Endothelial cell of umbilical vein (primary cell): ENCODE results near the gene RASSF5. TPM values are rescaled to one million over a fixed set of nuclear protein-coding genes. Genes with fewer than 3 reads are reported as not detected.

Experiments used
- BruUV-seq: library from RNA; stranded (reverse); fragments of 400-500 nt; replicated peaks from 2 replicates; lab custom pipeline; 2021; lab: Mats Ljungman, UMichigan
- CTCF ChIA-PET: fragments of 300-600, 350-600 bp; sonication (Branson Sonifier 250); formaldehyde crosslinking; loops from one replicate; lab custom pipeline; 2021; ENCODE audit warnings: antibody characterized with exemption, inconsistent platforms; lab: Charles Lee
- POLR2A ChIA-PET: fragments of 300-600, 350-600 bp; sonication (Branson Sonifier 250); formaldehyde crosslinking; loops from one replicate; lab custom pipeline; 2021; ENCODE audit warnings: antibody characterized with exemption, inconsistent platforms; lab: Charles Lee
- DNase-seq: peaks from one replicate; pipeline ENCODE4 v3.0.0-alpha.2; 2011; ENCODE audit warnings: low read depth, low spot score
- FAIRE-seq: peaks from 2 replicates; lab custom pipeline; 2011; peaks lifted over from hg19 to GRCh38; lab: Jason Lieb, UNC
- H2AFZ ChIP-seq: 2 replicates; pipeline ENCODE4 v1.6.0; 2012; ENCODE audit warnings: low read depth, low read length, control low read depth, inconsistent platforms
- H3K27ac ChIP-seq: 2 replicates; pipeline ENCODE4 v1.5.1; 2011; ENCODE audit warnings: low read depth, mild to moderate bottlenecking, control low read depth, low read length, moderate library complexity; ENCODE audit not compliant: insufficient read depth
- H3K27me3 ChIP-seq, 2 experiments: 2 replicates each; pipeline versions ENCODE4 v1.6.0 to v1.6.1; 2011; ENCODE audit warnings: low read length in 2 of 2, mixed read lengths in 1 of 2; ENCODE audit not compliant: control insufficient read depth in 2 of 2, insufficient read depth in 2 of 2
- H3K36me3 ChIP-seq, 2 experiments: 2 replicates in 1 of 2; 3 replicates in 1 of 2; pipeline ENCODE4 v1.5.1; 2011; ENCODE audit warnings: low read length in 2 of 2, mild to moderate bottlenecking in 1 of 2, moderate library complexity in 1 of 2; ENCODE audit not compliant: control insufficient read depth in 2 of 2, insufficient read depth in 2 of 2; ENCODE audit errors: extremely low read depth in 1 of 2
- H3K4me1 ChIP-seq: 3 replicates; pipeline ENCODE4 v1.5.1; 2011; ENCODE audit warnings: mild to moderate bottlenecking, low read length; ENCODE audit not compliant: control insufficient read depth, insufficient read depth; ENCODE audit errors: extremely low read depth
- H3K4me2 ChIP-seq: 2 replicates; pipeline ENCODE4 v1.6.1; 2011; ENCODE audit warnings: low read length, control low read depth, mixed read lengths; ENCODE audit not compliant: insufficient read depth
- H3K4me3 ChIP-seq, 3 experiments: fragments of 200-600 bp in 1 of 3; sonication (generic), shearing (Covaris generic) in 1 of 3; replicated peaks in 1 of 3; 2 replicates each; pipeline ENCODE4 v1.5.1; 2011 to 2016; ENCODE audit warnings: control low read depth in 3 of 3, low read length in 3 of 3, mild to moderate bottlenecking in 2 of 3, inconsistent platforms in 1 of 3, low read depth in 1 of 3, moderate library complexity in 1 of 3; ENCODE audit not compliant: insufficient read depth in 1 of 3
- H3K79me2 ChIP-seq: 2 replicates; pipeline ENCODE4 v1.6.0; 2012; ENCODE audit warnings: low read length, inconsistent platforms; ENCODE audit not compliant: control insufficient read depth, insufficient read depth
- H3K9ac ChIP-seq: replicated peaks from 2 replicates; pipeline ENCODE3; 2011; ENCODE audit warnings: low read length, control low read depth; ENCODE audit not compliant: insufficient read depth; ENCODE audit errors: extremely low read depth
- H3K9me1 ChIP-seq: replicated peaks from 3 replicates; pipeline ENCODE4 v1.6.0; 2011; ENCODE audit warnings: mild to moderate bottlenecking, low read length; ENCODE audit not compliant: control insufficient read depth, insufficient read depth; ENCODE audit errors: extremely low read depth
- H3K9me3 ChIP-seq: replicated peaks from 2 replicates; pipeline ENCODE4 v1.5.1; 2012; ENCODE audit warnings: low read length, inconsistent platforms; ENCODE audit not compliant: control insufficient read depth, insufficient read depth
- H4K20me1 ChIP-seq: replicated peaks from 2 replicates; pipeline ENCODE3; 2011; ENCODE audit warnings: mild to moderate bottlenecking, low read length; ENCODE audit not compliant: control insufficient read depth, insufficient read depth; ENCODE audit errors: extremely low read depth
- CTCF ChIP-seq, 2 donors: IDR thresholded peaks; 1 replicate in 1 of 2; 2 replicates in 1 of 2; pipeline ENCODE4 v1.5.1; 2011; ENCODE audit warnings: low read length in 2 of 2, mild to moderate bottlenecking in 2 of 2, moderate library complexity in 2 of 2, control low read depth in 1 of 2, inconsistent platforms in 1 of 2, low read depth in 1 of 2; ENCODE audit not compliant: insufficient read depth in 1 of 2; ENCODE audit errors: extremely low read depth in 1 of 2
- EZH2 ChIP-seq: IDR thresholded peaks from 2 replicates; pipeline ENCODE4 v1.6.1; 2012; ENCODE audit warnings: borderline replicate concordance, low read depth, mild to moderate bottlenecking, moderate library complexity, low read length, inconsistent platforms; ENCODE audit not compliant: severe bottlenecking
- FOS ChIP-seq: IDR thresholded peaks from 2 replicates; pipeline ENCODE4 v1.6.1; 2011; ENCODE audit warnings: mild to moderate bottlenecking, low read length, moderate library complexity, borderline replicate concordance; ENCODE audit not compliant: insufficient read depth
- GATA2 ChIP-seq: IDR thresholded peaks from 2 replicates; pipeline ENCODE4 v1.7.0; 2011; ENCODE audit warnings: low read depth, mild to moderate bottlenecking, moderate library complexity, mixed read lengths, low read length; ENCODE audit not compliant: insufficient read length, insufficient read depth
- JUN ChIP-seq: IDR thresholded peaks from 2 replicates; pipeline ENCODE4 v1.6.1; 2011; ENCODE audit warnings: borderline replicate concordance, low read depth; ENCODE audit not compliant: insufficient read length, insufficient read depth
- MAX ChIP-seq: IDR thresholded peaks from 2 replicates; pipeline ENCODE4 v1.6.1; 2011; ENCODE audit not compliant: insufficient read depth, insufficient read length
- MYC ChIP-seq: IDR thresholded peaks from one replicate; pipeline ENCODE4 v1.6.1; 2011; ENCODE audit warnings: mild to moderate bottlenecking, low read depth, low read length
- POLR2A ChIP-seq: IDR thresholded peaks from 2 replicates; pipeline ENCODE4 v1.6.1; 2012; ENCODE audit warnings: low read depth, mild to moderate bottlenecking, control low read depth, low read length
- POLR2AphosphoS5 ChIP-seq: IDR thresholded peaks from 2 replicates; pipeline ENCODE4 v1.6.1; 2012; ENCODE audit warnings: low read depth, mild to moderate bottlenecking, control low read depth, low read length, moderate library complexity; ENCODE audit not compliant: insufficient read depth
- dilution Hi-C: fragments of 300-500 bp; cut with MboI; formaldehyde crosslinking; loops from one replicate; pipeline ENCODE4 v1.15.0; 2019; ENCODE audit warnings: low sequenced_read_pairs; ENCODE audit not compliant: extremely low pct_ligation_motif_present
- intact Hi-C: fragments of 100-400 bp; cut with micrococcal nuclease; formaldehyde crosslinking; loops from one replicate; pipeline ENCODE4 v1.10.0; 2022
- polyA plus RNA-seq, 4 experiments: library from polyadenylated mRNA; depleted of rRNA in 3 of 4; stranded (reverse) in 3 of 4; unstranded in 1 of 4; fragments of >200 nt; gene quantifications; 2 replicates each; pipeline versions ENCODE4 v1.2.1 to v1.2.3, GENCODE V29; 2011 to 2012; ENCODE audit warnings: missing spikeins in 1 of 4
- total RNA-seq: library from RNA; stranded (reverse); gene quantifications from 2 replicates; pipeline ENCODE4 v1.2.3, GENCODE V29; 2021

The RASSF5 gene
- total and polyA plus RNA-seq, 2 donors (not counting 3 experiments of a cell fraction or from before 2014, with no cell fraction given): 0.23 to 0.60 TPM

- Histone ChIP-seq H3K4me3 (no peak overlapping the region), H3K27ac (no peak overlapping the region), H3K79me2 (no peaks in the 10 kb centered on the region), H3K4me1 (peaks cover 23% of the 10 kb centered on the region), H3K27me3 (peaks cover 0 to 1% of the 10 kb centered on the region in 2 experiments), H3K9ac (no peak overlapping the region), H4K20me1 (no peaks in the 10 kb centered on the region), H3K36me3 (no peaks in the 10 kb centered on the region), H3K9me1 (no peaks in the 10 kb centered on the region), H2AFZ (no peak overlapping the region), H3K9me3 (no peaks in the 10 kb centered on the region), H3K4me2 (no peak overlapping the region)
- TF ChIP-seq POLR2AphosphoS5 (no peak), CTCF (IDR thresholded peaks at IDR 0.05; ENCODE audit: extremely low read depth in 1 of 2, insufficient read depth in 1 of 2, low read depth in 1 of 2, low read length in 2 of 2) (no peak), MAX (no peak), MYC (no peak), POLR2A (no peak), GATA2 (no peak), FOS (no peak), EZH2 (no peak), JUN (no peak)
- ChIA-PET CTCF (interaction anchor here (0.6 to 16.8 kb wide), 7 partner anchors 9 to 108 kb away, joined by 3 to 427 read pairs (median 4); partner anchors contain the start of gene IKBKE), POLR2A (no interaction called here)
- DNase-seq (no peak), FAIRE-seq (no peak)
- no TSS peak for BruUV-seq
- dilution Hi-C loops: no loop called here
- intact Hi-C loops: no loop called here
These were observed 71.0 kb downstream of the RASSF5 start for GRCh38 chr1:206578068-206578977.
